ENCODE data around the gene OR2S2. TPM values are rescaled to one million over a fixed set of nuclear protein-coding genes. Genes with fewer than 3 reads are reported as not detected.
"Not testable (repeated sequence)": the region's sequence is repeated elsewhere in the genome, so short reads cannot be mapped to it uniquely, and the experiment has no call there.

OR2S2 gene
- total RNA-seq, 2 donors from 2014 or later = not detected

DNA sequence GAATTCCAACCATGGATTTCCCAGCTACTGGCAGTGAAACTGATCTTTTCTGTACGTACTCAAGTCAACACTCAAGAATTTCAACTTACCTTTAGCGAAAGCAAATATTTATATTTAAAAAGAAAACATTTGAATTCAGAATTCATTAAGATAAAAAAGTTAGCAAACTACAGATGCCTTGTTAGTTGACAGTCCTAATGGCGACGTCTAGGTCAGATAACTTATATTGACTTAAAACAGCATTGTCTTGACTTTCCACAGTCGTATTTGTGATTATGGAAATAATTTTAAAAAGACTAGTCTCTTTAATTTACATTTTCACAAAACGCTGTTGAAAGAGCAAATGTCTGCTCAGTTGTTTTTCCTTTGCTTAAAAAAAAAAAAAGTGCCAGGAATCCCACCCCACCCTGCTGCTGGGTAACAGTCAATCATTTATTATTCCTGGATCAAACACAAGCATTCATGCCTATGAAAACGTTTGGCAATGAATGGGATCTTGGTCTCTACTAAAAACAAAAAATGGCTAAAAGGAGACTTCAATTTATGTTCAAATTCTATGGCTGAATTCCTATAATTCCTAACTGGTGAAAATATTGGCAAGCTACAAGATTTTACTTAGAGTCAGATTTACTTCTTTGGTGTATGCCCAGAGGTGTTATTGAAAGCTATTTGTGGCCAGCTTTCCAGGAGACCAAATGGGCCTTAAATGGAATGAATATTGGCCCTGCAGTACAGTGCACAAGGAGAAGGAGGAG is 22.0 kb downstream of the OR2S2 start:
- H3K27ac ChIP-seq = no peak overlapping the region
- ATAC-seq = no peak

DNA sequence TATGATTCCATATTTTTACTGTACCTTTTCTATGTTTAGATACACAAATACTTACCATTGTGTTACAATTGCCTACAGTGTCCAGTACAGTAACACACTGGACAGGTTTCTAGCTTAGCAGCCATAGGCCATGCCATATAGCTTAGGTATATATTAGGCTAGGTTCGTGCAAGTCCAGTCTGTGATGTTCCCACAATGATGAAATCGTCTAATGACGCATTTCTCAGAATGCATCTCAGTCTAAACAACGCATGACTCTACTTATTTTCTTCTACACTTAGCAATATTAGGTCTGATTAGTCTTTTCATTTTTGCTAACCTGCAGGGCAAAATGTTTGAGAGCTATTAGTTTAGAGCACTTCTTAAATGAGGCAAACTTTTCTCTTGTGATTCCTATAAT is 22.7 kb downstream of the OR2S2 start:
- H3K4me1 ChIP-seq = no peaks in the 10 kb centered on the region
- ATAC-seq = no peak
- 87 to 95% methylated on average over 4 of the region's 4 CpGs for WGBS, 2 donors
- no peak overlapping the region for H3K4me3 ChIP-seq
- no peak for TF ChIP-seq POLR2A (IDR thresholded peaks at IDR 0.05)
- TF ChIP-seq, protein P1, sequence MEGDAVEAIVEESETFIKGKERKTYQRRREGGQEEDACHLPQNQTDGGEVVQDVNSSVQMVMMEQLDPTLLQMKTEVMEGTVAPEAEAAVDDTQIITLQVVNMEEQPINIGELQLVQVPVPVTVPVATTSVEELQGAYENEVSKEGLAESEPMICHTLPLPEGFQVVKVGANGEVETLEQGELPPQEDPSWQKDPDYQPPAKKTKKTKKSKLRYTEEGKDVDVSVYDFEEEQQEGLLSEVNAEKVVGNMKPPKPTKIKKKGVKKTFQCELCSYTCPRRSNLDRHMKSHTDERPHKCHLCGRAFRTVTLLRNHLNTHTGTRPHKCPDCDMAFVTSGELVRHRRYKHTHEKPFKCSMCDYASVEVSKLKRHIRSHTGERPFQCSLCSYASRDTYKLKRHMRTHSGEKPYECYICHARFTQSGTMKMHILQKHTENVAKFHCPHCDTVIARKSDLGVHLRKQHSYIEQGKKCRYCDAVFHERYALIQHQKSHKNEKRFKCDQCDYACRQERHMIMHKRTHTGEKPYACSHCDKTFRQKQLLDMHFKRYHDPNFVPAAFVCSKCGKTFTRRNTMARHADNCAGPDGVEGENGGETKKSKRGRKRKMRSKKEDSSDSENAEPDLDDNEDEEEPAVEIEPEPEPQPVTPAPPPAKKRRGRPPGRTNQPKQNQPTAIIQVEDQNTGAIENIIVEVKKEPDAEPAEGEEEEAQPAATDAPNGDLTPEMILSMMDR (IDR thresholded peaks at IDR 0.05) = no peak
- intact Hi-C loops (cut with DNase I) = no loop called here
- H3K36me3 ChIP-seq (replicated peaks in 1 of 2; ENCODE audit: insufficient read depth in 1 of 2, low read depth in 2 of 2) = no peaks in the 10 kb centered on the region
- no peaks in the 10 kb centered on the region for H3K27me3 ChIP-seq
- DNase-seq = no peak
- no peak overlapping the region for H3K27ac ChIP-seq
- H3K9me3 ChIP-seq = no peaks in the 10 kb centered on the region

More for the DNA sequence above, 22.0 kb downstream of the OR2S2 start:
- Histone ChIP-seq H3K4me3 (no peak overlapping the region), H3K27me3 (no peaks in the 10 kb centered on the region), H3K36me3 (replicated peaks in 1 of 2; ENCODE audit: insufficient read depth in 1 of 2, low read depth in 2 of 2) (no peaks in the 10 kb centered on the region), H3K4me1 (no peaks in the 10 kb centered on the region), H3K9me3 (no peaks in the 10 kb centered on the region)
- TF ChIP-seq POLR2A (IDR thresholded peaks at IDR 0.05) = no peak
- TF ChIP-seq, protein P1 (IDR thresholded peaks at IDR 0.05) = no peak
- 17 to 36% methylated on average over 7 of the region's 7 CpGs for WGBS, 2 donors
- intact Hi-C loops (cut with DNase I) = no loop called here
- no peak for DNase-seq

DNA sequence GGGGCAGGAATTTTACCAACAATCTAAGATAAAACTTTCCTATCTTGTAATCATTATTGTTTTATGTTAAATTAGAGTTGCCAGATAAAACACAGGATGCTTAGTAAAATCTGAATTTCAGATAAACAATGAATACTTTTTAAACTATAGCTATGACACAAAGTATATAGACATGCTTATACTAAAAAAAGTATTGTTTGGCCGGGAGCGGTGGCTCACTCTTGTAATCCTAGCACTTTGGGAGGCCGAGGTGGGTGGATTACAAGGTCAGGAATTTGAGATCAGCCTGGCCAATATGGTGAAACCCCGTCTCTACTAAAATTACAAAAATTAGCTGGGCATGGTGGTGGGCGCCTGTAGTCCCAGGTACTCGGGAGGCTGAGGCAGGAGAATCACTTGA is 23.9 kb downstream of the OR2S2 start:
- WGBS, 2 donors = 89 to 91% methylated on average over 6 of the region's 6 CpGs
- H3K27ac ChIP-seq; H3K27me3 ChIP-seq; H3K36me3 ChIP-seq (replicated peaks in 1 of 2; ENCODE audit: insufficient read depth in 1 of 2, low read depth in 2 of 2); H3K4me3 ChIP-seq; ATAC-seq; H3K4me1 ChIP-seq; DNase-seq; H3K9me3 ChIP-seq; intact Hi-C loops (cut with DNase I): not testable (repeated sequence)

DNA sequence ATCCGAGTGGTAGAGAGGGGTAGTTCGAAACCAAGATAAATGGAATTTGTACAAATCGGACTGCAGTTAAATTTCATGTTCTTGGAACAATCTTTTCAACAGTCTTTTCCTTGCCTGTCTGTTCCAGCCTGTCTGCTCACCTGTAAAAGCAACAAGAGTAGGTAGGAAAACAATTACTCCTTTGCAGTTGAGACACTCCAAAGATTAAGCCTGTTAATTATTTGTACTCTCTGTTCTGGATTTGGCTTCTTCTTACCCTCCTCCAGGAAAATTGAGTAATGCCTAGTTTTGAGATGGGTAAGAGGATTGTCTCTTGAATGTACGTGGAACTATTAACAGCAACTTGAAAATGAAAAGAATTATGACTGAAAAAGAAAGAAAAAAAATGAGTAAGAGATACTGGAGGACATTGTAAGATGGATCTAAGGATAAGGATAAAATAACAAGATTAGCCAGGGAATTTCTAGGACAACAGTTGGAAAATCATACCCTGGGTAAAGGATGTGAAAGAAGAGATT is 24.3 kb downstream of the OR2S2 start:
- no peak for DNase-seq
- H3K36me3 ChIP-seq (replicated peaks in 1 of 2; ENCODE audit: insufficient read depth in 1 of 2, low read depth in 2 of 2) = no peaks in the 10 kb centered on the region
- H3K4me3 ChIP-seq = no peak overlapping the region
- no peaks in the 10 kb centered on the region for H3K27me3 ChIP-seq
- H3K4me1 ChIP-seq = no peaks in the 10 kb centered on the region
- intact Hi-C loops (cut with DNase I) = no loop called here
- no peaks in the 10 kb centered on the region for H3K9me3 ChIP-seq
- ATAC-seq = no peak
- H3K27ac ChIP-seq = no peak overlapping the region
- TF ChIP-seq, protein P1 (IDR thresholded peaks at IDR 0.05) = no peak
- no peak for TF ChIP-seq POLR2A (IDR thresholded peaks at IDR 0.05)
- 62 to 72% methylated on average over 4 of the region's 4 CpGs for WGBS, 2 donors

DNA sequence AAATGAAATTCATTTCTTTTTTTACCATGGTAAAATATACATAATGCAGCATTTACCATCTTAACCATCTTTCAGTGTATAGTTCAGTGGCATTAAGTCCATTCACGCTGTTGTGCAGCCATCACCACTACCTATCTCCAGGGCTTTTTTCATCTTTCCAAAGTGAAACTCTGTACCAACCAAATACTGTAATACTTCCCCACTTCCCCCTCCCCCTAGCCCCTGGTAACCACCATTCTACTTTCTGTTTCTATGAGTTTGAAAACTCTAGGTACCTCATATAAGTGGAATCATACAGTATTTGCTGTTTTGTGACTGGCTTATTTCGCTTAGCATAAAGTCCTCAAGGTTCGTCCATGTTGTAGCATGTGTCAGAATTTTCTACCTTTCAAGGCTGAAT is 25.2 kb downstream of the OR2S2 start:
- TF ChIP-seq, protein P1 (IDR thresholded peaks at IDR 0.05) = no peak
- TF ChIP-seq POLR2A (IDR thresholded peaks at IDR 0.05) = no peak
- no peak overlapping the region for H3K27ac ChIP-seq
- H3K4me1 ChIP-seq = no peaks in the 10 kb centered on the region
- H3K36me3 ChIP-seq (replicated peaks in 1 of 2; ENCODE audit: insufficient read depth in 1 of 2, low read depth in 2 of 2) = no peaks in the 10 kb centered on the region
- WGBS, 2 donors = 81 to 86% methylated on average over 3 of the region's 3 CpGs
- no peak overlapping the region for H3K4me3 ChIP-seq
- no peaks in the 10 kb centered on the region for H3K9me3 ChIP-seq
- H3K27me3 ChIP-seq = no peaks in the 10 kb centered on the region
- ATAC-seq = no peak
- DNase-seq = no peak
- intact Hi-C loops (cut with DNase I) = no loop called here
